GM18870 (cell line): ENCODE results near the gene VWA8.
"Not testable (repeated sequence)": the region's sequence is repeated elsewhere in the genome, so short reads cannot be mapped to it uniquely, and the experiment has no call there.

Experiments
- ATAC-seq: cut with Tn5 transposase; IDR thresholded peaks from one replicate; pipeline ENCODE4 v1.9.1; 2021; ENCODE audit warnings: moderate library complexity; ENCODE audit not compliant: unreplicated experiment

VWA8 gene

GRCh38 chr13:41969072-41969471, 8.2 kb upstream of the VWA8 start:
- ATAC-seq = no peak

- ATAC-seq = no peak
Observed at GRCh38 chr13:41966671-41967070, 5.8 kb upstream of the VWA8 start.

GRCh38 chr13:41962994-41963393, 2.1 kb upstream of the VWA8 start:
- ATAC-seq = no peak

- no peak for ATAC-seq
Observed at GRCh38 chr13:41961466-41961760, 504 bp upstream of the VWA8 start.

- ATAC-seq = no peak
Observed at GRCh38 chr13:41960211-41960636, 685 bp downstream of the VWA8 start.

GRCh38 chr13:41956272-41956671, 4.6 kb downstream of the VWA8 start:
- no peak for ATAC-seq

- no peak for ATAC-seq
Observed at GRCh38 chr13:41955605-41956004, 5.3 kb downstream of the VWA8 start.

GRCh38 chr13:41954226-41954625, 6.7 kb downstream of the VWA8 start:
- ATAC-seq = no peak

GRCh38 chr13:41952749-41953148, 8.2 kb downstream of the VWA8 start:
- no peak for ATAC-seq

GRCh38 chr13:41949104-41949503, 11.8 kb downstream of the VWA8 start:
- ATAC-seq = not testable (repeated sequence)

- ATAC-seq = no peak
Observed at GRCh38 chr13:41945926-41946325, 15.0 kb downstream of the VWA8 start.

- ATAC-seq = no peak
Observed at GRCh38 chr13:41944635-41945397, 16.1 kb downstream of the VWA8 start.

GRCh38 chr13:41944229-41944628, 16.7 kb downstream of the VWA8 start:
- ATAC-seq = no peak

GRCh38 chr13:41942462-41943094, 18.3 kb downstream of the VWA8 start:
- ATAC-seq = no peak

- no peak for ATAC-seq
Observed at GRCh38 chr13:41941174-41941573, 19.7 kb downstream of the VWA8 start.

GRCh38 chr13:41939398-41939797, 21.5 kb downstream of the VWA8 start:
- ATAC-seq = no peak

- no peak for ATAC-seq
Observed at GRCh38 chr13:41938918-41939317, 22.0 kb downstream of the VWA8 start.

GRCh38 chr13:41937388-41937787, 23.5 kb downstream of the VWA8 start:
- ATAC-seq = no peak

- ATAC-seq = no peak
Observed at GRCh38 chr13:41935501-41935900, 25.4 kb downstream of the VWA8 start.

- no peak for ATAC-seq
Observed at GRCh38 chr13:41934994-41935393, 25.9 kb downstream of the VWA8 start.

GRCh38 chr13:41934120-41934519, 26.8 kb downstream of the VWA8 start:
- no peak for ATAC-seq

GRCh38 chr13:41931337-41931736, 29.6 kb downstream of the VWA8 start:
- ATAC-seq = no peak

GRCh38 chr13:41930154-41930553, 30.8 kb downstream of the VWA8 start:
- ATAC-seq = no peak
